ENCODE measurements around the gene PHLDA3.

DNA sequence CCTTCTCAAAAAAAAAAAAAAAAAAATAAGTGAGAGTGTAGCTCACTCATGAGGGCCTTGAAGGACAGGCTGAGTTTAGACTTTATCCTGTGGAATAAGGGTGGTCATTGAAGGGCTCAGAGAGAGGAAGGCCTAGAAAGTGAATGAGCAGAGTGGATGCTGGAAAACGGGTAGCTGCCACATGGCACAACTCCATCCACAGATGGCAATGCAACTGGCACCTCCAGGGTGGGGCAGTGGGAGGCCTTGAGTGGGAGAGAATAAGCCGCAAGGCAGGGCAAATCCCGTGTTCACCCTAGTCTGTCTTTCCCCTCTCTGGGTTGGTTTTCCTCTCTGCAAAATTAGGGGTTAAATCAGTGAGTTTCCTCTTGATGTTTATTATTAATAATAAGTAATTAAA, 50.5 kb downstream of the PHLDA3 start:
- TF ChIP-seq CTCF (IDR thresholded peaks at IDR 0.05; ENCODE audit: insufficient read depth, low read length) (no peak), POLR2AphosphoS5 (IDR thresholded peaks at IDR 0.05; ENCODE audit: low read depth) (no peak), SPI1 (IDR thresholded peaks at IDR 0.05; ENCODE audit: borderline replicate concordance, low read depth) (no peak), GABPA (IDR thresholded peaks at IDR 0.05; ENCODE audit: low read depth) (no peak)
- TF ChIP-seq, protein P1, sequence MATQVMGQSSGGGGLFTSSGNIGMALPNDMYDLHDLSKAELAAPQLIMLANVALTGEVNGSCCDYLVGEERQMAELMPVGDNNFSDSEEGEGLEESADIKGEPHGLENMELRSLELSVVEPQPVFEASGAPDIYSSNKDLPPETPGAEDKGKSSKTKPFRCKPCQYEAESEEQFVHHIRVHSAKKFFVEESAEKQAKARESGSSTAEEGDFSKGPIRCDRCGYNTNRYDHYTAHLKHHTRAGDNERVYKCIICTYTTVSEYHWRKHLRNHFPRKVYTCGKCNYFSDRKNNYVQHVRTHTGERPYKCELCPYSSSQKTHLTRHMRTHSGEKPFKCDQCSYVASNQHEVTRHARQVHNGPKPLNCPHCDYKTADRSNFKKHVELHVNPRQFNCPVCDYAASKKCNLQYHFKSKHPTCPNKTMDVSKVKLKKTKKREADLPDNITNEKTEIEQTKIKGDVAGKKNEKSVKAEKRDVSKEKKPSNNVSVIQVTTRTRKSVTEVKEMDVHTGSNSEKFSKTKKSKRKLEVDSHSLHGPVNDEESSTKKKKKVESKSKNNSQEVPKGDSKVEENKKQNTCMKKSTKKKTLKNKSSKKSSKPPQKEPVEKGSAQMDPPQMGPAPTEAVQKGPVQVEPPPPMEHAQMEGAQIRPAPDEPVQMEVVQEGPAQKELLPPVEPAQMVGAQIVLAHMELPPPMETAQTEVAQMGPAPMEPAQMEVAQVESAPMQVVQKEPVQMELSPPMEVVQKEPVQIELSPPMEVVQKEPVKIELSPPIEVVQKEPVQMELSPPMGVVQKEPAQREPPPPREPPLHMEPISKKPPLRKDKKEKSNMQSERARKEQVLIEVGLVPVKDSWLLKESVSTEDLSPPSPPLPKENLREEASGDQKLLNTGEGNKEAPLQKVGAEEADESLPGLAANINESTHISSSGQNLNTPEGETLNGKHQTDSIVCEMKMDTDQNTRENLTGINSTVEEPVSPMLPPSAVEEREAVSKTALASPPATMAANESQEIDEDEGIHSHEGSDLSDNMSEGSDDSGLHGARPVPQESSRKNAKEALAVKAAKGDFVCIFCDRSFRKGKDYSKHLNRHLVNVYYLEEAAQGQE (IDR thresholded peaks at IDR 0.05; ENCODE audit: insufficient replicate concordance, low read depth): no peak

Data from HL-60 (cell line).